DOHH2 (cell line): ENCODE data around the gene ARHGAP24.

ENCODE experiments used
- H3F3A ChIP-seq: fragments of 200-600 bp; sonication (generic), shearing (Covaris generic); 2 replicates; pipeline ENCODE4 v1.6.0; 2016; ENCODE audit warnings: antibody characterized with exemption, mild to moderate bottlenecking; ENCODE audit not compliant: control insufficient read depth, insufficient read depth
- H3K27ac ChIP-seq: fragments of 200-600 bp; sonication (generic); 2 replicates; pipeline ENCODE4 v1.5.1; 2014; ENCODE audit warnings: low read depth, mild to moderate bottlenecking, low read length, moderate library complexity
- H3K27me3 ChIP-seq: fragments of 200-600 bp; sonication (generic); 2 replicates; pipeline ENCODE4 v1.6.1; 2014; ENCODE audit warnings: mild to moderate bottlenecking, low read length, mixed read lengths; ENCODE audit not compliant: control insufficient read depth
- H3K36me3 ChIP-seq: fragments of 200-600 bp; sonication (generic); 2 replicates; pipeline ENCODE4 v1.6.1; 2014; ENCODE audit warnings: mild to moderate bottlenecking, low read length, moderate library complexity, mixed read lengths; ENCODE audit not compliant: control insufficient read depth
- H3K4me1 ChIP-seq: fragments of 200-600 bp; sonication (generic); 2 replicates; pipeline ENCODE4 v1.6.1; 2014; ENCODE audit warnings: mild to moderate bottlenecking, low read length, mixed read lengths; ENCODE audit not compliant: control insufficient read depth
- H3K4me2 ChIP-seq: fragments of 200-600 bp; sonication (generic); 2 replicates; pipeline ENCODE4 v1.6.0; 2014; ENCODE audit warnings: mild to moderate bottlenecking, low read length, moderate library complexity
- H3K4me3 ChIP-seq: fragments of 200-600 bp; sonication (generic); 2 replicates; pipeline ENCODE4 v1.5.1; 2014; ENCODE audit warnings: mild to moderate bottlenecking, low read length, mixed read lengths
- H3K79me2 ChIP-seq: fragments of 200-600 bp; sonication (generic); 2 replicates; pipeline ENCODE4 v1.6.1; 2014; ENCODE audit warnings: mild to moderate bottlenecking, low read length, mixed read lengths; ENCODE audit not compliant: control insufficient read depth
- H3K9me2 ChIP-seq: fragments of 200-600 bp; sonication (generic); replicated peaks from 2 replicates; pipeline ENCODE4 v1.6.1; 2014; ENCODE audit warnings: mild to moderate bottlenecking, low read length, mixed read lengths; ENCODE audit not compliant: control insufficient read depth
- H3K9me3 ChIP-seq: fragments of 200-600 bp; sonication (generic); 2 replicates; pipeline ENCODE4 v1.6.1; 2014; ENCODE audit warnings: antibody characterized with exemption, low read length, mixed read lengths; ENCODE audit not compliant: control insufficient read depth, insufficient read depth
- H4K20me1 ChIP-seq: fragments of 200-600 bp; sonication (generic); 2 replicates; pipeline ENCODE4 v1.6.0; 2014; ENCODE audit warnings: low read depth, mild to moderate bottlenecking, antibody characterized with exemption, low read length, moderate library complexity; ENCODE audit not compliant: control insufficient read depth, insufficient read depth
- EZH2phosphoT487 ChIP-seq: fragments of 200-600 bp; sonication (generic); IDR thresholded peaks from 2 replicates; pipeline ENCODE4 v1.6.1; 2017; ENCODE audit warnings: borderline replicate concordance, mild to moderate bottlenecking, antibody characterized with exemption, low read length, moderate library complexity, mixed read lengths
- TF ChIP-seq, protein P1 (sequence below): fragments of 200-600 bp; sonication (generic); IDR thresholded peaks from one replicate; pipeline ENCODE4 v1.5.1; 2014; ENCODE audit warnings: antibody characterized with exemption, mild to moderate bottlenecking, low read depth, low read length; ENCODE audit not compliant: poor library complexity, severe bottlenecking

The ARHGAP24 gene

GRCh38 chr4:85807247-85807950 lies 332.4 kb downstream of the ARHGAP24 start:
- Histone ChIP-seq H3F3A (no peaks in the 10 kb centered on the region), H3K9me2 (no peaks in the 10 kb centered on the region), H4K20me1 (no peaks in the 10 kb centered on the region), H3K4me1 (no peaks in the 10 kb centered on the region), H3K4me2 (no peak overlapping the region), H3K27ac (no peak overlapping the region), H3K79me2 (no peaks in the 10 kb centered on the region), H3K4me3 (no peak overlapping the region), H3K27me3 (no peaks in the 10 kb centered on the region), H3K36me3 (no peaks in the 10 kb centered on the region), H3K9me3 (no peaks in the 10 kb centered on the region)
- TF ChIP-seq, protein P1, sequence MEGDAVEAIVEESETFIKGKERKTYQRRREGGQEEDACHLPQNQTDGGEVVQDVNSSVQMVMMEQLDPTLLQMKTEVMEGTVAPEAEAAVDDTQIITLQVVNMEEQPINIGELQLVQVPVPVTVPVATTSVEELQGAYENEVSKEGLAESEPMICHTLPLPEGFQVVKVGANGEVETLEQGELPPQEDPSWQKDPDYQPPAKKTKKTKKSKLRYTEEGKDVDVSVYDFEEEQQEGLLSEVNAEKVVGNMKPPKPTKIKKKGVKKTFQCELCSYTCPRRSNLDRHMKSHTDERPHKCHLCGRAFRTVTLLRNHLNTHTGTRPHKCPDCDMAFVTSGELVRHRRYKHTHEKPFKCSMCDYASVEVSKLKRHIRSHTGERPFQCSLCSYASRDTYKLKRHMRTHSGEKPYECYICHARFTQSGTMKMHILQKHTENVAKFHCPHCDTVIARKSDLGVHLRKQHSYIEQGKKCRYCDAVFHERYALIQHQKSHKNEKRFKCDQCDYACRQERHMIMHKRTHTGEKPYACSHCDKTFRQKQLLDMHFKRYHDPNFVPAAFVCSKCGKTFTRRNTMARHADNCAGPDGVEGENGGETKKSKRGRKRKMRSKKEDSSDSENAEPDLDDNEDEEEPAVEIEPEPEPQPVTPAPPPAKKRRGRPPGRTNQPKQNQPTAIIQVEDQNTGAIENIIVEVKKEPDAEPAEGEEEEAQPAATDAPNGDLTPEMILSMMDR: no peak

DNA sequence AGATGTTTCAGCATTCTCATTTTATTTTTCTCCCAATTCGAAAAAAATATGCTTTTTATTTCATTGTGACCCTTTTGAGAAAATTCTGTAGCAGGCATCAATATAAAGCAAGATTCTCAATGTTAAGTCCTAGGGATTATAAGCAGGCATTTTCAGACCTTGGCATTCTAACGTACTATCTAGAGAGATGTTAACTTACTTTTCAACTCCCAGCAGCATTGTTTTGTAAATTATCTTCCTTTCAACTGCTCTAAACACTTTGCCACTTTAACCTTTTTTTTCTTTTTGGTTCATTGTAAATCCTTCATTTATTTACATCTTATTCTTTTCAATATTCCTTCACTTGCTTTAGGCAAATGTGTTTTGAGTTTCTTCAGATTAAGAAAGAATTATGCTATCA lies 333.2 kb downstream of the ARHGAP24 start:
- no peak overlapping the region for H3K27ac ChIP-seq
- no peaks in the 10 kb centered on the region for H4K20me1 ChIP-seq
- no peak overlapping the region for H3K4me2 ChIP-seq
- H3K4me1 ChIP-seq: no peaks in the 10 kb centered on the region
- H3K79me2 ChIP-seq: no peaks in the 10 kb centered on the region
- H3K9me2 ChIP-seq: no peaks in the 10 kb centered on the region
- H3K9me3 ChIP-seq: no peaks in the 10 kb centered on the region
- H3F3A ChIP-seq: no peaks in the 10 kb centered on the region
- H3K36me3 ChIP-seq: no peaks in the 10 kb centered on the region
- no peak overlapping the region for H3K4me3 ChIP-seq
- no peaks in the 10 kb centered on the region for H3K27me3 ChIP-seq
- TF ChIP-seq EZH2phosphoT487: no peak

GRCh38 chr4:85808864-85809263 lies 333.9 kb downstream of the ARHGAP24 start:
- H3K4me2 ChIP-seq: no peak overlapping the region
- H3K27me3 ChIP-seq: no peaks in the 10 kb centered on the region
- H3K27ac ChIP-seq: no peak overlapping the region
- H3K4me3 ChIP-seq: no peak overlapping the region
- H3K79me2 ChIP-seq: no peaks in the 10 kb centered on the region
- H3K9me3 ChIP-seq: no peaks in the 10 kb centered on the region
- no peaks in the 10 kb centered on the region for H3F3A ChIP-seq
- H3K9me2 ChIP-seq: no peaks in the 10 kb centered on the region
- no peaks in the 10 kb centered on the region for H4K20me1 ChIP-seq
- TF ChIP-seq, protein P1: no peak
- TF ChIP-seq EZH2phosphoT487: no peak
- no peaks in the 10 kb centered on the region for H3K4me1 ChIP-seq
- H3K36me3 ChIP-seq: no peaks in the 10 kb centered on the region

GRCh38 chr4:85812776-85813175 lies 337.8 kb downstream of the ARHGAP24 start:
- TF ChIP-seq EZH2phosphoT487: no peak
- TF ChIP-seq, protein P1: no peak

More at GRCh38 chr4:85812776-85813175, 337.8 kb downstream of the ARHGAP24 start:
- no peaks in the 10 kb centered on the region for H3K36me3 ChIP-seq
- H3K4me2 ChIP-seq: no peak overlapping the region
- no peaks in the 10 kb centered on the region for H3F3A ChIP-seq
- no peaks in the 10 kb centered on the region for H3K9me3 ChIP-seq
- H3K9me2 ChIP-seq: no peaks in the 10 kb centered on the region
- no peak overlapping the region for H3K27ac ChIP-seq
- no peaks in the 10 kb centered on the region for H3K4me1 ChIP-seq
- H3K79me2 ChIP-seq: no peaks in the 10 kb centered on the region
- no peak overlapping the region for H3K4me3 ChIP-seq
- H3K27me3 ChIP-seq: no peaks in the 10 kb centered on the region
- no peaks in the 10 kb centered on the region for H4K20me1 ChIP-seq
